HG02798 (cell line): ENCODE measurements around the gene SUPV3L1.

Experiments
- ATAC-seq: cut with Tn5 transposase; IDR thresholded peaks from one replicate; pipeline ENCODE4 v1.9.1; 2021; ENCODE audit warnings: mild to moderate bottlenecking; ENCODE audit not compliant: unreplicated experiment, poor library complexity

SUPV3L1 gene

GRCh38 chr10:69226919-69227450 is 47.0 kb downstream of the SUPV3L1 start:
- no peak for ATAC-seq

- no peak for ATAC-seq
Observed at GRCh38 chr10:69228151-69228550, 48.1 kb downstream of the SUPV3L1 start.

- no peak for ATAC-seq
Observed at GRCh38 chr10:69229616-69229916, 49.5 kb downstream of the SUPV3L1 start.

- ATAC-seq, result no peak
Observed at GRCh38 chr10:69230128-69230527, 50.1 kb downstream of the SUPV3L1 start.

GRCh38 chr10:69232252-69232651 is 52.2 kb downstream of the SUPV3L1 start:
- no peak for ATAC-seq

GRCh38 chr10:69232736-69233480 is 52.9 kb downstream of the SUPV3L1 start:
- no peak for ATAC-seq

- no peak for ATAC-seq
Observed at GRCh38 chr10:69234447-69234846, 54.4 kb downstream of the SUPV3L1 start.

GRCh38 chr10:69237528-69238159 is 57.6 kb downstream of the SUPV3L1 start:
- peak; percentile 92 for ATAC-seq

GRCh38 chr10:69239136-69239535 is 59.1 kb downstream of the SUPV3L1 start:
- no peak for ATAC-seq

- ATAC-seq, result no peak
Observed at GRCh38 chr10:69239816-69240434, 59.9 kb downstream of the SUPV3L1 start.

- ATAC-seq, result no peak
Observed at GRCh38 chr10:69240455-69240854, 60.4 kb downstream of the SUPV3L1 start.

- no peak for ATAC-seq
Observed at GRCh38 chr10:69241575-69241974, 61.5 kb downstream of the SUPV3L1 start.

GRCh38 chr10:69242040-69242851 is 62.2 kb downstream of the SUPV3L1 start:
- ATAC-seq, result no peak

- ATAC-seq, result no peak
Observed at GRCh38 chr10:69242852-69243212, 62.8 kb downstream of the SUPV3L1 start.

- ATAC-seq, result no peak
Observed at GRCh38 chr10:69243817-69244216, 63.8 kb downstream of the SUPV3L1 start.

- no peak for ATAC-seq
Observed at GRCh38 chr10:69246036-69246435, 66.0 kb downstream of the SUPV3L1 start.

- ATAC-seq, result no peak
Observed at GRCh38 chr10:69246581-69247312, 66.7 kb downstream of the SUPV3L1 start.

- no peak for ATAC-seq
Observed at GRCh38 chr10:69247313-69247710, 67.3 kb downstream of the SUPV3L1 start.

- ATAC-seq, result no peak
Observed at GRCh38 chr10:69248117-69248730, 68.2 kb downstream of the SUPV3L1 start.

GRCh38 chr10:69250041-69250440 is 70.0 kb downstream of the SUPV3L1 start:
- ATAC-seq, result no peak
